BLaER1 (cell line): ENCODE measurements around the gene TENM4.

ENCODE experiments used
- H3K27ac ChIP-seq: shearing (Covaris generic); formaldehyde crosslinking; 2 replicates; pipeline ENCODE4 v1.8.1; 2022
- H3K27me3 ChIP-seq: shearing (Covaris generic); formaldehyde crosslinking; 2 replicates; pipeline ENCODE4 v1.8.1; 2022
- H3K36me3 ChIP-seq: shearing (Covaris generic); formaldehyde crosslinking; 2 replicates; pipeline ENCODE4 v1.8.1; 2022
- H3K4me1 ChIP-seq: shearing (Covaris generic); formaldehyde crosslinking; 2 replicates; pipeline ENCODE4 v1.8.1; 2022
- H3K4me2 ChIP-seq: shearing (Covaris generic); formaldehyde crosslinking; 2 replicates; pipeline ENCODE4 v1.8.1; 2022
- H3K4me3 ChIP-seq: shearing (Covaris generic); formaldehyde crosslinking; 2 replicates; pipeline ENCODE4 v1.8.1; 2022
- H3K9ac ChIP-seq: shearing (Covaris generic); formaldehyde crosslinking; 2 replicates; pipeline ENCODE4 v1.8.1; 2022
- H3K9me3 ChIP-seq: shearing (Covaris generic); formaldehyde crosslinking; 2 replicates; pipeline ENCODE4 v1.8.1; 2022
- H4K20me1 ChIP-seq: shearing (Covaris generic); formaldehyde crosslinking; 2 replicates; pipeline ENCODE4 v1.8.1; 2022
- Cebpa-rat ChIP-seq: shearing (Covaris generic); IDR thresholded peaks from 2 replicates; pipeline ENCODE4 v1.8.1; 2022

The TENM4 gene

DNA sequence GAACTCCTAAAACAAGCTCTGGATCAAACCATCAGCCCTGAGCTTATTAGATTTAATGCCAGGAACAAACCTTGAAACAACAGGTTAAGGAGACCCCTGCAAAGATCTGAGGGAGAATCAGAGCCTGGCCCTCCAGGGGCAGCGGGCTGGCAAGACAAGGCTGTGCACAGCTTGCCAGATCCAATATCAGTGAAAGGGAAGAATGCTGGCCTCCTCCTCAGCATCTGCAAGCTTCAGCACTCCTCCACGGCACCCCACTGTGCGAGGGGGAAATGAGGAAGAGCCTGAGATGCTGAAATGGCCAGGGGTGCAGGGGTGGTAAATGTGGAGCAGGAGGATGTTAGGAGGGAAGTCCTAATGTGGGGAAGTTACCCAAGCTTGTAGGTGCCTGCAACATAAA lies 167.0 kb downstream of the TENM4 start:
- H3K9me3 ChIP-seq: no peaks in the 10 kb centered on the region
- H3K4me3 ChIP-seq: no peak overlapping the region
- no peak overlapping the region for H3K9ac ChIP-seq
- no peaks in the 10 kb centered on the region for H4K20me1 ChIP-seq
- H3K27ac ChIP-seq: no peak overlapping the region
- H3K27me3 ChIP-seq: no peaks in the 10 kb centered on the region
- no peak overlapping the region for H3K4me2 ChIP-seq
- H3K4me1 ChIP-seq: peaks cover 37% of the 10 kb centered on the region
- TF ChIP-seq Cebpa-rat: no peak
- H3K36me3 ChIP-seq: peaks cover 7% of the 10 kb centered on the region; the same call in 1 of the 2 replicates

DNA sequence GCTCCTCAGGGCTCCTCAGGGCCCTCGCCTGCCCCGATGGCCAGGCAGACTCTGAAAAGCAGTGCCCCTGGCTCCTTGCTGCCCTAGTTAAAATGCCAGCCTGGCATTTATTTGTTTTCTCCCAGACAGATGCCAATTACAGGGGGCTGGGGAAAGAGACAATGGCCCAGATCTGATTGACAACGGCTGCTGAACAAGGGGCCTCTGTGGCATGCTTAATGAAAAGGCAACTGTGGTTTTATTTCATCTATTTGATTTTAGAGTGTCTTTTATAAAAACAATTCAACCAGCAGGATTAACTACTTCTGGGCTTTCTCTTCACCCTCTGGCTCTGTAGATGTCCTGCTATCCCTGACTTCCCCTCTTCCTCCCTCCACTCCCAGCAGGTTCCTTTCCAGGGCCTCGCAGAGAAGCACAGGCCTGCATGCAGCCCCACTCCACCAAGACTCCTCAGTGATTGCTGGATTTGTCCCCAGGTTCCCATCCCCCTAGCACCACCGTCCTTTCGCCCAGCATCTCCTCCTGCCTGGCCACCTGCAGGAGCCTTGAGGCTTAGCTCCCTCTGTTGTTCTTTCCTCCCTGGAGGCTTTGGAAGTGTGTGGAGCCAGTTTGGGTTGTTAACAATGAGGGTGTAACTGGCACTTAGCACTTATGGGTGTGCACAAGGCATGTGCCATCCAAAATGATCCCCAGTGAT lies 171.1 kb downstream of the TENM4 start:
- Histone ChIP-seq H3K36me3 (0 out of 2 replicates have a peak, but pooled peaks cover 7% of the 10 kb centered on the region), H3K27me3 (no peaks in the 10 kb centered on the region), H3K4me3 (no peak overlapping the region), H3K9ac (no peak overlapping the region), H3K27ac (0 out of 2 replicates have a peak overlapping the region, but pooled peaks have one; percentile 30), H4K20me1 (no peaks in the 10 kb centered on the region), H3K4me1 (peaks cover 12% of the 10 kb centered on the region), H3K9me3 (no peaks in the 10 kb centered on the region), H3K4me2 (peak overlapping the region; percentile 24; the same call in 1 of the 2 replicates)
- TF ChIP-seq Cebpa-rat: no peak

DNA sequence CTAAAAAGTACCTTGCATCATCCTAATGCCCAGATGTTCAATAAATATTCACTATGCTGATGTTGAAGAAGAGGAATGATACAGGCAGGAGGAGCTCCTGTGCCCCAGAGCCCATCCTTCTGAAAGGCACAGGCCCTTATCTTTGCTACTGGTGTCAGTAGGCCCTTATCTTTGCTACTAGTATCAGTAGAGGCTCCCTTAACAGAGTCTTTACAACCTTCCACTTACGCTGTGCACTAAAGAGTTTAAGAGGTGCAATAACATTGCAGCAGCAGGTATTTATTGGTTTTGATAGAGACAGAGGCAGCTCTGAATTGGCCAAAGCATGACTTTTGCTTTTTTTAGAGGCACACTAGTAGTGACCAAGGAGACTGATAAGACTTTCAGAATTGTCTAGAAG lies 174.4 kb downstream of the TENM4 start:
- Histone ChIP-seq H3K4me2 (no peak overlapping the region), H3K36me3 (no peaks in the 10 kb centered on the region), H3K4me3 (no peak overlapping the region), H3K9me3 (no peaks in the 10 kb centered on the region), H3K27ac (no peak overlapping the region), H3K27me3 (no peaks in the 10 kb centered on the region), H3K9ac (no peak overlapping the region), H4K20me1 (no peaks in the 10 kb centered on the region), H3K4me1 (peaks cover 28% of the 10 kb centered on the region)
- TF ChIP-seq Cebpa-rat: no peak

GRCh38 chr11:79265756-79266322 lies 175.0 kb downstream of the TENM4 start:
- TF ChIP-seq Cebpa-rat: no peak
- H3K27ac ChIP-seq: no peak overlapping the region
- no peak overlapping the region for H3K9ac ChIP-seq
- H3K4me3 ChIP-seq: no peak overlapping the region
- no peaks in the 10 kb centered on the region for H3K36me3 ChIP-seq
- no peaks in the 10 kb centered on the region for H4K20me1 ChIP-seq
- H3K4me2 ChIP-seq: no peak overlapping the region
- H3K9me3 ChIP-seq: no peaks in the 10 kb centered on the region
- H3K4me1 ChIP-seq: peaks cover 28% of the 10 kb centered on the region
- no peaks in the 10 kb centered on the region for H3K27me3 ChIP-seq

- H3K4me1 ChIP-seq: peaks cover 17% of the 10 kb centered on the region
- no peak overlapping the region for H3K4me2 ChIP-seq
- no peaks in the 10 kb centered on the region for H3K36me3 ChIP-seq
- H3K9ac ChIP-seq: no peak overlapping the region
- H3K4me3 ChIP-seq: no peak overlapping the region
- no peak overlapping the region for H3K27ac ChIP-seq
- H3K9me3 ChIP-seq: no peaks in the 10 kb centered on the region
- H4K20me1 ChIP-seq: no peaks in the 10 kb centered on the region
- no peaks in the 10 kb centered on the region for H3K27me3 ChIP-seq
- no peak for TF ChIP-seq Cebpa-rat
Observed at GRCh38 chr11:79264284-79264683, 176.5 kb downstream of the TENM4 start.

DNA sequence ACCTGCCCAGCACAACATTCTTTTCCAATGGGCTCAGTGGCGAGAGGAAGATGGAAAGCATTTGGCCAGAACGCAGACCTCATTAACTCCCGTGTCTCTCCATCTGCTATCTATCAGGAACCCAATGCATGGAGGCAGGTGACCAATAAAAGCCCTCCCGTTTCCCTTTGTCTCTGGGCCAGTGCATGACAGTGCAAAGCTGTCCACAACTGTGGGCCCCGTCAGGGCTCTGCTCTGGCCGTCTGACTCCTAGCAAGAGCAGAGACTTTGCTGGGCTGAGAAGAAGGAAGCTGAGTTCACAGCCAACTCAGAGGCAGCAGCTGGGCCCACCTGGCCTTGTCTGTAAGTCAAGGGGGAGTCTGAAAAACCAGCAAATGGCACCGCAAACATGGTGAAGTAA lies 177.8 kb downstream of the TENM4 start:
- H3K4me3 ChIP-seq: no peak overlapping the region
- no peaks in the 10 kb centered on the region for H3K9me3 ChIP-seq
- no peak overlapping the region for H3K9ac ChIP-seq
- no peak for TF ChIP-seq Cebpa-rat
- peaks cover 16% of the 10 kb centered on the region for H3K4me1 ChIP-seq
- H3K36me3 ChIP-seq: no peaks in the 10 kb centered on the region
- no peaks in the 10 kb centered on the region for H4K20me1 ChIP-seq
- 0 out of 2 replicates have a peak overlapping the region, but pooled peaks have one; percentile 8 for H3K4me2 ChIP-seq
- no peaks in the 10 kb centered on the region for H3K27me3 ChIP-seq
- H3K27ac ChIP-seq: no peak overlapping the region

- no peaks in the 10 kb centered on the region for H3K9me3 ChIP-seq
- no peaks in the 10 kb centered on the region for H4K20me1 ChIP-seq
- H3K4me1 ChIP-seq: peaks cover 16% of the 10 kb centered on the region
- H3K9ac ChIP-seq: no peak overlapping the region
- H3K27me3 ChIP-seq: no peaks in the 10 kb centered on the region
- no peaks in the 10 kb centered on the region for H3K36me3 ChIP-seq
- peak overlapping the region; percentile 36 for H3K4me2 ChIP-seq
- H3K27ac ChIP-seq: no peak overlapping the region
- TF ChIP-seq Cebpa-rat: no peak
- H3K4me3 ChIP-seq: no peak overlapping the region
Observed at GRCh38 chr11:79262221-79262620, 178.6 kb downstream of the TENM4 start.

- H3K27me3 ChIP-seq: no peaks in the 10 kb centered on the region
- peak overlapping the region; percentile 36; the same call in 1 of the 2 replicates for H3K4me2 ChIP-seq
- no peak for TF ChIP-seq Cebpa-rat
- H3K4me3 ChIP-seq: no peak overlapping the region
- H4K20me1 ChIP-seq: no peaks in the 10 kb centered on the region
- no peaks in the 10 kb centered on the region for H3K36me3 ChIP-seq
- H3K9ac ChIP-seq: no peak overlapping the region
- H3K27ac ChIP-seq: no peak overlapping the region
- H3K4me1 ChIP-seq: peaks cover 16% of the 10 kb centered on the region
- H3K9me3 ChIP-seq: no peaks in the 10 kb centered on the region
Observed at GRCh38 chr11:79261684-79262083, 179.1 kb downstream of the TENM4 start.

DNA sequence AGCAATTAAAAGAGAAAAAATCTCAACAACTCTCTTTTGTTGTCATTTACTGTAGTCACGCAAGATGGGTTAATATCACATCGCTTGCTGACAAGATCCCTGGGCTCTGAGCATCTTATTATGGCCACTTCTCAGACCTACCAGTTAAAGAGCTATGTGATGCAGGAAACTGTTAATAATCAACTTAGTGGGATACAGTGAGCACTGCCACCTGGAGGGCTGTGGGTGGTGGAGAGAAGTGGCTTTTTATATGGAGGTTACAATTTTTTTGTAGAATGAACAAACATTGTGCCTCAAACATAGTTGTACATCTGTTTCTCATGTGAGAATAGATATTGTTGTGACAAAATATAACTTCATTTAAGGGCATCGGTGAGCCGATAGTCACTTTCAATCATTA lies 181.0 kb downstream of the TENM4 start:
- TF ChIP-seq Cebpa-rat: no peak
- H3K9ac ChIP-seq: no peak overlapping the region
- peaks cover 16% of the 10 kb centered on the region for H3K4me1 ChIP-seq
- H3K4me2 ChIP-seq: no peak overlapping the region
- H3K27ac ChIP-seq: no peak overlapping the region
- H3K36me3 ChIP-seq: no peaks in the 10 kb centered on the region
- no peaks in the 10 kb centered on the region for H3K9me3 ChIP-seq
- no peaks in the 10 kb centered on the region for H4K20me1 ChIP-seq
- H3K27me3 ChIP-seq: no peaks in the 10 kb centered on the region
- no peak overlapping the region for H3K4me3 ChIP-seq

DNA sequence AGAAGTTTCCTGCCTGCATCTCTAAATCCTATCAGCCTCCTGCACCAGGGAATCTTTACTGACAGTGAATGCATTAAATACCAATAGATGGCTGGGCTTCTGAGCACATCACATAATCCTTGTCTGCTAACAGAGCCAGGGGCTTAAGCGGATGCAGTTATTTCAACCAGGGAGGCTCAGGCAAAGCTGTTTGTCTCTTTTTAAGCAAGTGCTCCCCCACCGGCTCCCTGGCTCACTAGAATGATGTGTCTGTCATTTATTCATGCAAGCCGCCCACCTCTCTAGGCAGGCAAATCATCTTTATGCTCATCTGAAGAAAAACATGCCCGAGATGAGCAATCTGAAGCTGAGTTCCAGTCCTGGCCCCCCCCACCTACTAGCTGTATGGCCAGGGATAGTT lies 182.3 kb downstream of the TENM4 start:
- Histone ChIP-seq H4K20me1 (no peaks in the 10 kb centered on the region), H3K36me3 (no peaks in the 10 kb centered on the region), H3K9me3 (no peaks in the 10 kb centered on the region), H3K4me1 (peaks cover 16% of the 10 kb centered on the region), H3K4me3 (no peak overlapping the region), H3K27me3 (no peaks in the 10 kb centered on the region), H3K9ac (no peak overlapping the region), H3K4me2 (no peak overlapping the region), H3K27ac (no peak overlapping the region)
- no peak for TF ChIP-seq Cebpa-rat
